Right cardiac atrium (tissue), 5 donors: ENCODE results near the gene SNX4. TPM values are rescaled to one million over a fixed set of nuclear protein-coding genes. Genes with fewer than 3 reads are reported as not detected.
"Not testable (repeated sequence)": the region's sequence is repeated elsewhere in the genome, so short reads cannot be mapped to it uniquely, and the experiment has no call there.

Experiments
- ATAC-seq, 2 donors: fragments of 200-7000 bp; cut with Tn5 transposase; one replicate each; pipeline versions ENCODE4 v1.8.0 to v1.9.1; 2020; ENCODE audit warnings: moderate library complexity in 2 of 2, mild to moderate bottlenecking in 1 of 2
- DNase-seq, 3 donors: peaks; one replicate each; pipeline ENCODE4 v3.0.0-alpha.2; 2020
- H3K27ac ChIP-seq: one replicate; pipeline ENCODE4 v1.5.1; 2013; ENCODE audit warnings: mild to moderate bottlenecking, low read length, control low read depth, moderate library complexity
- H3K27me3 ChIP-seq: one replicate; pipeline ENCODE4 v1.6.1; 2013; ENCODE audit not compliant: control insufficient read depth, insufficient read depth
- H3K4me1 ChIP-seq: one replicate; pipeline ENCODE4 v1.6.1; 2013; ENCODE audit warnings: low read length; ENCODE audit not compliant: control insufficient read depth, insufficient read depth
- H3K4me3 ChIP-seq: one replicate; pipeline ENCODE4 v1.5.1; 2013; ENCODE audit warnings: low read length, control low read depth
- H3K9me3 ChIP-seq: one replicate; pipeline ENCODE4 v1.6.1; 2013; ENCODE audit warnings: low read length; ENCODE audit not compliant: control insufficient read depth
- WGBS: extraction: QIAGEN DNeasy Blood & Tissue Kit; methylation state at CpG from one replicate; pipeline ENCODE4 v1.1.7; 2013; 5-methylcytosine and 5-hydroxymethylcytosine counted together
- intact Hi-C, 4 donors: fragments of 100-400 bp; cut with DNase I; formaldehyde crosslinking; loops; one replicate each; pipeline versions ENCODE4 v1.11.0 to v1.14.0; 2022 to 2023
- polyA plus RNA-seq: library from polyadenylated mRNA; stranded (reverse); fragments of 200-250 nt; gene quantifications from one replicate; pipeline ENCODE4 v1.2.3, GENCODE V29; 2013
- total RNA-seq, 4 donors: library from RNA; stranded (reverse); fragmentation: NEBNext Ultra II Directional; extraction: Animal tissue kit (Norgen Biotek cat#: 25700); gene quantifications; one replicate each; pipeline ENCODE4 v1.2.1, GENCODE V29; 2021
- donor health status: healthy with polysubstance abuse.
- donor health status: DM: no; HTN: yes; CAD: no.
- donor health status: DM: no; HTN: no; CAD: no.
- donor health status: DM: no; HTN: yes; CAD: no; lungs with severe emphysema.
- donor health status: DM: yes; HTN: yes; CAD: no.

The SNX4 gene
- total and polyA plus RNA-seq, 5 donors, result 10.3 to 22.8 (median 16.0) TPM

GRCh38 chr3:125433091-125433534, 86.9 kb downstream of the SNX4 start:
- 77% methylated on average over 6 of the region's 6 CpGs for WGBS
- no peak for DNase-seq
- no peak for ATAC-seq
- no peaks in the 10 kb centered on the region for H3K27me3 ChIP-seq
- H3K4me3 ChIP-seq, result no peak overlapping the region
- H3K27ac ChIP-seq, result no peak overlapping the region
- intact Hi-C loops, result loop anchor here in 3 of 4 donors (10.0 kb wide), 3 partner anchors 438 to 508 kb away; partner anchors contain the start of gene MUC13 (in 2 of the 3)
- no peaks in the 10 kb centered on the region for H3K4me1 ChIP-seq
- no peaks in the 10 kb centered on the region for H3K9me3 ChIP-seq

GRCh38 chr3:125431912-125432790, 87.9 kb downstream of the SNX4 start:
- ATAC-seq (no peak), DNase-seq (no peak)
- 87% methylated on average over 5 of the region's 5 CpGs for WGBS
- Histone ChIP-seq H3K4me3 (no peak overlapping the region), H3K27me3 (no peaks in the 10 kb centered on the region), H3K4me1 (no peaks in the 10 kb centered on the region), H3K27ac (no peak overlapping the region), H3K9me3 (no peaks in the 10 kb centered on the region)
- intact Hi-C loops, result loop anchor here in 3 of 4 donors (10.0 kb wide), 3 partner anchors 437 to 507 kb away; partner anchors contain the start of gene MUC13 (in 2 of the 3)

- ATAC-seq (no peak), DNase-seq (no peak)
- no peaks in the 10 kb centered on the region for H3K4me1 ChIP-seq
- H3K4me3 ChIP-seq, result no peak overlapping the region
- H3K27ac ChIP-seq, result no peak overlapping the region
- no peaks in the 10 kb centered on the region for H3K9me3 ChIP-seq
- intact Hi-C loops, result loop anchor here in 3 of 4 donors (10.0 kb wide), 3 partner anchors 437 to 507 kb away; partner anchors contain the start of gene MUC13 (in 2 of the 3)
- no peaks in the 10 kb centered on the region for H3K27me3 ChIP-seq
- WGBS, result 94% methylated on average over 2 of the region's 2 CpGs
Measured at GRCh38 chr3:125431391-125431790, 88.6 kb downstream of the SNX4 start.

GRCh38 chr3:125428216-125428830, 91.7 kb downstream of the SNX4 start:
- Histone ChIP-seq H3K9me3 (no peaks in the 10 kb centered on the region), H3K27me3 (no peaks in the 10 kb centered on the region), H3K4me1 (no peaks in the 10 kb centered on the region), H3K4me3 (no peak overlapping the region), H3K27ac (no peak overlapping the region)
- WGBS, result 73% methylated on average over 7 of the region's 7 CpGs
- intact Hi-C loops, result no loop called here
- DNase-seq (no peak), ATAC-seq (no peak)

GRCh38 chr3:125418306-125418705, 101.7 kb downstream of the SNX4 start:
- H3K9me3 ChIP-seq, result no peaks in the 10 kb centered on the region
- WGBS, result 86% methylated on average over 4 of the region's 4 CpGs
- H3K4me1 ChIP-seq, result no peaks in the 10 kb centered on the region
- ATAC-seq (no peak), DNase-seq (no peak)
- intact Hi-C loops, result no loop called here
- no peak overlapping the region for H3K27ac ChIP-seq
- no peaks in the 10 kb centered on the region for H3K27me3 ChIP-seq
- H3K4me3 ChIP-seq, result no peak overlapping the region

GRCh38 chr3:125416235-125416634, 103.8 kb downstream of the SNX4 start:
- ATAC-seq (no peak), DNase-seq (no peak)
- H3K9me3 ChIP-seq, result no peaks in the 10 kb centered on the region
- no peak overlapping the region for H3K27ac ChIP-seq
- no peak overlapping the region for H3K4me3 ChIP-seq
- intact Hi-C loops, result no loop called here
- 82% methylated on average over 3 of the region's 3 CpGs for WGBS
- no peaks in the 10 kb centered on the region for H3K4me1 ChIP-seq
- no peaks in the 10 kb centered on the region for H3K27me3 ChIP-seq

- ATAC-seq (no peak), DNase-seq (no peak)
- H3K9me3 ChIP-seq, result no peaks in the 10 kb centered on the region
- H3K4me3 ChIP-seq, result no peak overlapping the region
- no peak overlapping the region for H3K27ac ChIP-seq
- intact Hi-C loops, result no loop called here
- WGBS, result 79% methylated on average over 8 of the region's 8 CpGs
- no peaks in the 10 kb centered on the region for H3K27me3 ChIP-seq
- H3K4me1 ChIP-seq, result no peaks in the 10 kb centered on the region
Measured at GRCh38 chr3:125414669-125415068, 105.3 kb downstream of the SNX4 start.

GRCh38 chr3:125410922-125411321, 109.1 kb downstream of the SNX4 start:
- intact Hi-C loops, result no loop called here
- 92% methylated on average over 6 of the region's 6 CpGs for WGBS
- ATAC-seq, result no peak

GRCh38 chr3:125406070-125406469, 113.9 kb downstream of the SNX4 start:
- WGBS, result 89% methylated on average over 2 of the region's 2 CpGs
- Histone ChIP-seq H3K4me3 (no peak overlapping the region), H3K27me3 (peaks cover 3% of the 10 kb centered on the region), H3K4me1 (no peaks in the 10 kb centered on the region), H3K27ac (no peak overlapping the region), H3K9me3 (no peaks in the 10 kb centered on the region)
- no peak for DNase-seq
- intact Hi-C loops, result no loop called here
- ATAC-seq, result no peak

More at GRCh38 chr3:125410922-125411321, 109.1 kb downstream of the SNX4 start:
- H3K27me3 ChIP-seq, result no peaks in the 10 kb centered on the region
- no peak overlapping the region for H3K27ac ChIP-seq
- H3K4me3 ChIP-seq, result no peak overlapping the region
- DNase-seq, result no peak
- H3K9me3 ChIP-seq, result no peaks in the 10 kb centered on the region
- no peaks in the 10 kb centered on the region for H3K4me1 ChIP-seq

- DNase-seq, intact Hi-C loops, H3K9me3 ChIP-seq, H3K4me3 ChIP-seq, ATAC-seq, H3K27ac ChIP-seq, H3K27me3 ChIP-seq, H3K4me1 ChIP-seq: not testable (repeated sequence)
- 88% methylated on average over 4 of the region's 4 CpGs for WGBS
Measured at GRCh38 chr3:125405515-125405914, 114.5 kb downstream of the SNX4 start.

GRCh38 chr3:125403789-125404188, 116.2 kb downstream of the SNX4 start:
- Histone ChIP-seq H3K27me3 (peaks cover 3% of the 10 kb centered on the region), H3K4me3 (no peak overlapping the region), H3K9me3 (no peaks in the 10 kb centered on the region), H3K27ac (no peak overlapping the region), H3K4me1 (no peaks in the 10 kb centered on the region)
- ATAC-seq, result no peak
- WGBS, result 84% methylated on average over 2 of the region's 2 CpGs
- DNase-seq, result no peak
- intact Hi-C loops, result no loop called here
